GM18873 (cell line): ENCODE results near the gene CHAF1A.

Experiments
- ATAC-seq: cut with Tn5 transposase; IDR thresholded peaks from one replicate; pipeline ENCODE4 v1.9.1; 2021; ENCODE audit warnings: mild to moderate bottlenecking, moderate library complexity, moderate number of reproducible peaks; ENCODE audit not compliant: unreplicated experiment, low FRiP score

CHAF1A gene

DNA sequence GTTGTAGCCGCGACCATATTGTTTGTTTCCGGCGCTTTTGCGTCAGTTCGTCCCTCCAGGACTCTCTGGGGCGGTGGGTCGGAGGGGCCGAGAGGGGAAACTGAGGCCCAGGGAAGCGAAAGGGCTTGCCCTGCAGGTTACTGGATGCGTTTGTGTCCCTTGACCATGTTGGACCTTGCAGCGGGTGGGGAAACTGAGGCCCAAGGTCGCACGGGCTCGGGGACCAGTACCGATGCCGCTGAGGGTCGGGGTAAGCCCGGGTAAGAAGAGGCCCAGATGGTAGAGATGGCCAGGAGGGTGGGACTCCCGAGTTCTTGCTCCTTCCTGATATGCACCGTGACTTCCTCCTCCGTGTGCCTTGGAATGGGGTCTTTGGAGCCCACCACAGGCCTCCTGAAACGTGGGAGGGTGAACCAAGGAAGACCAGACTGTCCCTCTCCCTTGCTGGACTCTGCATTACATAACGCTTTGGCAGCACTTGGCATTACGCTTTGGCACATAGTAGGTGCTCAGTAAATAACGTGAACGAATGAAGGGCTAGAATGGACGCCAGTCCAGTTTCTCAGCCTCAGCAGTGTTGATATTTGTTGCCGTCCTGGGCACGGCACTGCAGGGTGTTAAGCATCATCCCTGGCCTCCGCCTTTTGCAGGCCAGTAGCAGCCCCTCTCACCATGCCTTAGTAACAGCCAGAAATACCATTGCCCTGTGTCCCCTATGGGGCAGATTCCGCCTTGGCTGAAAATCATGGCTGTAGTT is 743 bp downstream of the CHAF1A start:
- no peak for ATAC-seq

DNA sequence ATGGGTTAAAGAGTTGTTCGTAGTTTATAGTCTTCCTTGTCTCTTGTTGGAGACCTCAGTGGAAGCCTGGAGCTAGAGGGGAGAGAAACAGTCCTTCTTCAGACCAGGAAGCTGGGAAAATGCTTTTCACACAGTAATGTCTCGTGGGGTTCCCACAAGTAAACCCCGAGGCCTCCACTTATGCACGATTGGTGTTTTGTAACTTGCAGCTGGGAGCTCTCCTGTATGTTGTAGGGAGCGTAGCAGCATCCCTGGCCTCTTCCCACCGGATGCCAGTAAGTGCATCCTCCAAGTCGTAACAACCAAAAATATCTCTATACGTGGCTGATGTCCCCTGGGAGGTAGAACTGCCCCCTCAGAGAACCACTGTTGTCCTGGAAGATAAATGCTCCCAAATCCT is 3.5 kb downstream of the CHAF1A start:
- no peak for ATAC-seq

- ATAC-seq, result no peak
Observed at GRCh38 chr19:4406626-4407025, 4.2 kb downstream of the CHAF1A start.

DNA sequence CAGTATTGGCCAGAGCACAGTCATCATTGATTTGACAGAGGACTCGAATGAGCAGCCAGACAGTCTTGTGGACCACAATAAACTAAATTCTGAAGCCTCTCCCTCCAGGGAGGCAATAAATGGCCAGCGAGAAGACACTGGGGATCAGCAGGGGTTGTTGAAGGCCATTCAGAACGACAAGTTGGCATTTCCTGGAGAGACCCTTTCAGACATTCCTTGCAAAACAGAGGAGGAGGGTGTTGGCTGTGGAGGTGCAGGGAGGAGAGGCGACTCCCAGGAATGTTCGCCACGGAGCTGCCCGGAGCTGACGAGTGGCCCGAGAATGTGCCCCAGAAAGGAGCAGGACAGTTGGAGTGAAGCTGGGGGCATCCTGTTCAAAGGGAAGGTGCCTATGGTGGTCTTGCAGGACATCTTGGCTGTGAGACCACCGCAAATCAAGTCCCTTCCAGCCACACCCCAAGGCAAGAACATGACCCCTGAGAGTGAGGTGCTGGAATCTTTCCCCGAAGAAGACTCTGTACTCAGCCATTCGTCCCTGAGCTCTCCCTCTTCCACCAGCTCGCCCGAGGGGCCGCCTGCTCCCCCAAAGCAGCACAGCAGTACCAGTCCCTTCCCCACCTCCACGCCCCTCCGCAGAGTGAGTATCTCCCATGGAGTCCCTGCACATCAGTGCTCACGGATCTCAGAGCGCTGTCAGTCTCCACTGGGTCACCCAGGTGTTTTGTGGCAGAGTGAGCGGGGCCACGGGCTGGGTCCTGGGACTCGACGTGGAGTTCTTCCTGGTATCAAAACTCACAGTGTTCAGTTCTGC is 6.9 kb downstream of the CHAF1A start:
- no peak for ATAC-seq

- no peak for ATAC-seq
Observed at GRCh38 chr19:4413588-4413987, 11.1 kb downstream of the CHAF1A start.

GRCh38 chr19:4414144-4414799 is 11.8 kb downstream of the CHAF1A start:
- no peak for ATAC-seq

- ATAC-seq, result no peak
Observed at GRCh38 chr19:4414800-4415321, 12.4 kb downstream of the CHAF1A start.

- ATAC-seq, result no peak
Observed at GRCh38 chr19:4415352-4415751, 12.9 kb downstream of the CHAF1A start.

DNA sequence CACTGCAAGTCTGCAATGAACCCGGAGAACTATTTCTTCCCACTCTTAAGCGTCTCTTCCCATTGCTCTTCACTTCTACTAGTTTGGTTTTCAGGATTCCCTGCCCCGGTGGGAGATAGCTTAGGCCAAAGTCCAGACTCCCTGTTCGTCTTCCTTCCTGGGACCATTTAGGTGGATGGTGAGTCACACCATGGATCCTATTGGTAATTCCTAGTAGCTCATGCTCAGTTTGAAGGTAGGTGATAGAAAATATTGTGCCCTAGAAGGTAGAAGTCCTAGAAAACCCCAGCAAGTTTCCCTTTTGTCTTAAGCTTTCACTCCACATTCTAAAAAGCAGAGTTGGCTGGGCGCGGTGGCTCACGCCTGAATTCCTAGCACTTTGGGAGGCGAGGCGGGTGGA is 13.8 kb downstream of the CHAF1A start:
- no peak for ATAC-seq

DNA sequence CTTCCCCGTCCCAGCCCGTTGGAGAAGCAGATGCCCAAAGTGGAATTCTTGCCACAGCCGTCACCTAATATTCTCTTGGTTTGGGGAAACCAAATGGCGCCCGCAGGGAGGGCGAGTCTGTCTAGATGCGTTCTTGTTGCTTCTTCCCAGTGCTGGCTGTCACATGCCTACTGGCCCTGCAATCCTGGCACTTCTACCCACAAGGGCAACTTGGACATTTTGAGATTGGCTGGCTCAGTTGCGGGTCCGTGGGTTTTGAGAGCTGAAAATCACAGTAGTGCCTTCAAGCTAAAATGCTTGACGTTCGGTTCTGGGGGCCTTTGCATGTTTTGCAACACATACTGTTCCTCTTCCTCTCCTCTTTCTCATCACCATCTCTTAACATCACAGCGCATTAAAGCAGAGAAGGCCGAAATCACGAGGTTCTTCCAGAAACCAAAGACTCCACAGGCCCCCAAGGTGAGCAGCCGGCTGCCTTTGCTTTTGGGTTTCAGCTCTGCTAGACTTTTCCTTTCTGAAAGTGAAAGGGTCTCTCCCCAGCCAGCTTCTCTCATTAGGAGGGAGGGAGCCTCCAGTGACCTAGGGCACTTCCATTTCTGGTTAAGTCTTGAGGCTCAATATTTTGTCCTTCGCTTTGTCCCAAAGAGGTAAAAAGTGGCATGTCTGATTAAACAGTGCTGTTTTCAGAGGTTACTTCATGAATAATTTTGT is 21.1 kb downstream of the CHAF1A start:
- no peak for ATAC-seq

DNA sequence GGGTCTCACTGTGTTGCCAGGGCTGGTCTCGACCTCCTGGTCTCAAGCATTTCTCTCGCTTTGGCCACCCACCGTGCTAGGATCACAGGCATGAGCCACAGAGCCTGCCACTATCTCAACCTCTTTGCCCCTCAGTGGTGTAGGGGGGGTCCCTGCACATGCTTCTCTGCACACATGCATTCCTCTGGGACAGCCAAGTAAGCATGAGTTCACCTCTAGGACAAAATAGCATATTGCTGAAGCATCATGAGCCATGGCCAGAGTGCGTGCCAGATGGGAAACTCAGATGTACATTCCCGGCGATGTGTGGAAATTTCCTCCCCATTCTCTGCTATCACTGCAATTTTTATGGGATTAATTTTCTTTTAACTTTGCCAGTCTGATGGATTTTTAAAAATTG is 23.1 kb downstream of the CHAF1A start:
- no peak for ATAC-seq

DNA sequence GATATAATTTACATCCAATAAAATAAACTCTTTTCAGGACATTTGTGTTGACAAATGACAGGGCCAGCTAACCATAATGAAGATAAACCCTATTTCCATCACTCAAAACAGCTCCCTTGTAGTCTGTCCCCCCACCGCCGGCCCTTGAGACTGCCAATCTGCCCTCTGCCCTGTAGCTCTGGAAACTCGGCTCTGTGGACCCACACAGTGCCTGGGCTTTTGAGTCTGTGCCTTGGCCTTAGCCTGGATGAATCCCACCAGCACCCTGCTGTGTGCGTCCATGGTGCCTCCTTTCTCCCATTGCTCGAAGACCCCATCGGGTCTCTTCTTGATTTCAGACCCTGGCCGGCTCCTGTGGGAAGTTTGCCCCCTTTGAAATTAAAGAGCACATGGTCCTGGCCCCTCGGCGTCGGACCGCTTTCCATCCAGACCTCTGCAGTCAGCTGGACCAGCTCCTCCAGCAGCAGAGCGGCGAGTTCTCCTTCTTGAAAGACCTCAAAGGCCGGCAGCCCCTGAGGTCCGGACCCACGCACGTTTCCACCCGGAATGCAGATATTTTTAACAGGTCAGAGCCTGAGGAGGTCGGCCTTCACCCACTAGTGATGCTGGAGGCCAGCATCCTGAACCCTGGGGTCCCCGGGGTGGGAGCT is 26.0 kb downstream of the CHAF1A start:
- ATAC-seq, result no peak

GRCh38 chr19:4429256-4429655 is 26.8 kb downstream of the CHAF1A start:
- ATAC-seq, result no peak

DNA sequence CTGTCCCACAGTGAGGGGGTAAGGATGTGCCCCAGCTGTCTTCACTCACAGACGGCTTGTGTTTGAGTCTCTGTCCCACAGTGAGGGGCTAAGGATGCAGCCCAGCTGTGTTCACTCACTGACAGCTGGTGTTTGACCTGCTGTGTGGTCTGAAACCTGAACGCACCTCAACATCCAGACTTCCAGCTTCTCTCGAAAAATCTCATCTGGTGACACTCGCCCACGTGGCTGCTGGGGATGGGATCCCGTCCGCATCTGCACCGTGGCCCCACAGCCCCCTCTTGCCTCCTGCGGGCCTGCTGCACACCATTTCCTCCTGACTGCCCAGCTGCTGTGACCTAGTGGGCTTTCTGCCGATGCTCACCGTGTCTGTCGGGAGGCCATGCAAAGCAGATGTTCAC is 27.3 kb downstream of the CHAF1A start:
- no peak for ATAC-seq

- no peak for ATAC-seq
Observed at GRCh38 chr19:4430760-4431159, 28.3 kb downstream of the CHAF1A start.

GRCh38 chr19:4431296-4431695 is 28.9 kb downstream of the CHAF1A start:
- ATAC-seq, result no peak

- ATAC-seq, result no peak
Observed at GRCh38 chr19:4431808-4432674, 29.6 kb downstream of the CHAF1A start.

DNA sequence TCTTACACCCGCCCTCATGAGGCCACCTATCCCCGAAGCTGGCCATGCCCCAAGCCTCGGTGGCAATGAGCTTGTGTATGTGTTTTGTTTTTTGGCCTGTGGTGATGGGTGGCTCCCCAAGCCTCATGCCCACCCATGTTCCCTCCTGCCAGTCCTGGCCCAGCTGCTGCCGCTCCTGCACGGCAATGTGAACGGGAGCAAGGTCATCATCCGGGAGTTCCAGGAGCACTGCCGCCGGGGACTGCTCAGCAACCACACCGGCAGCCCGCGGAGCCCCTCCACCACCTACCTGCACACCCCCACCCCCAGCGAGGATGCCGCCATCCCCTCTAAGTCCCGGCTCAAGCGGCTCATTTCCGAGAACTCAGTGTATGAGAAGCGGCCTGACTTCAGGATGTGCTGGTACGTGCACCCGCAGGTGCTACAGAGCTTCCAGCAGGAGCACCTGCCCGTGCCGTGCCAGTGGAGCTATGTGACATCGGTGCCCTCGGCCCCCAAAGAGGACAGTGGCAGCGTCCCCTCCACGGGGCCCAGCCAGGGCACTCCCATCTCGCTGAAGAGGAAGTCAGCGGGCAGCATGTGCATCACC is 30.6 kb downstream of the CHAF1A start:
- ATAC-seq, result no peak

DNA sequence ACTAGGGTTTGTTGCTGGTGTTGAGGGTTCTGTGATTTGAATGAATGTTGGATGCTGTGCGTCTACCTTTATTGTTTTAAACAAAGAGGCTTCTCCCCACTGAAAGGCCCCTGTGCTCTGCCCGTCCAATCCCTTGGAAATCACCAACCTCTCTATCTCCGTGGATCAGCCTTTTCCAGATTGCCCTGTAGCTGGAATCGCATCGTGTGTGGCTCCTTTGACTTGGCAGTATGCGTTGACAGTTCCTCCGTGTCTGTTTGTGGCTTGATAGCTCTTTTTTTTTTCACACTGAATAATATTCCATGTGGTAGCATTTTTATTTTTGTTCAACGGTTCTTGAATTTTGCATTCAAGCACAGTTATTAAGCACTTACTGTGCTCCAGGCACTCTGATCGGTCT is 32.0 kb downstream of the CHAF1A start:
- no peak for ATAC-seq
